ENCODE results near the gene LILRA2.
"Not testable (repeated sequence)": the region's sequence is repeated elsewhere in the genome, so short reads cannot be mapped to it uniquely, and the experiment has no call there.

Gene LILRA2

GRCh38 chr19:54573330-54573872, at the start of gene LILRA2:
Gene LILRA2 (plus strand): TSS chr19:54573790. CDS start chr19:54573879, 89 bp downstream.
- no peak for DNase-seq

GRCh38 chr19:54525636-54526035, 48.0 kb upstream of the LILRA2 start:
- no peak for DNase-seq

DNA sequence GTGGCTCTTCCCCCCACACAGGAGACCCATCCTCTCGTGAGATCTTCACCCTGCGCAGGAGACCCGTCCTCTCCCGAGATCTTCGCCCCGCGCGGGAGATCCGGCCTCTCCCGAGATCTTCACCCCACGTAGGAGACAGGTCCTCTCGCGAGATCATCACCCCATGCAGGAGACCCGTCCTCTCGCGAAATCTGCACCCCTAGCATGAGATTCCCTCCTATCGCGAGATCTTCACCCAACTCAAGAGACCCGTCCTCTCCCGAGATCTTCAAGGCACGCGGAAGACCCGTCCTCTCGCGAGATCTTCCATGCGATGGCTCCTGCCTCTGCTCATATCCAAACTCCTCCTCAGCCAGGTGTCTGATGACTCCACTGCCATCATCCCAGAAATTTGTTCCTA, 46.6 kb upstream of the LILRA2 start:
- no peak for DNase-seq

DNA sequence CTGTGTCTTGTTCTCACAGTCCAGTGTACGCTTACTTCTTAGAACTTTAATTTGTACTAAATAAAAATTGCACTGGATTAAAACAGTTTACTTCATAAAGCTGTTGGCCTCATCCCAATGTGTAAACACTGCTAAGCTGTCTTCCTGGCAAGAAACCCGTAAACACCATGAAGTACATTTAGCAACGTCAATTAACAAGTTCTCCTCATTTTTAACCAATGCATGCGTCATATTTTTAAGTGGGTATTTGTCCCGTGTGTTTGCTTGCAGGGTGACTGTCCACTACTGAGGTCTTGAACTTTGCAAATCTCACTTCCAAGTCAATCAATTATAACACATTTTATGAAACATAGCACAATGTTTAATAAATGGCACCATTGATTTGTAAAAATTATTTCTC, 42.7 kb upstream of the LILRA2 start:
- no peak for DNase-seq

GRCh38 chr19:54532528-54532927, 41.1 kb upstream of the LILRA2 start:
- no peak for DNase-seq

GRCh38 chr19:54533476-54533875, 40.1 kb upstream of the LILRA2 start:
- no peak for DNase-seq

DNA sequence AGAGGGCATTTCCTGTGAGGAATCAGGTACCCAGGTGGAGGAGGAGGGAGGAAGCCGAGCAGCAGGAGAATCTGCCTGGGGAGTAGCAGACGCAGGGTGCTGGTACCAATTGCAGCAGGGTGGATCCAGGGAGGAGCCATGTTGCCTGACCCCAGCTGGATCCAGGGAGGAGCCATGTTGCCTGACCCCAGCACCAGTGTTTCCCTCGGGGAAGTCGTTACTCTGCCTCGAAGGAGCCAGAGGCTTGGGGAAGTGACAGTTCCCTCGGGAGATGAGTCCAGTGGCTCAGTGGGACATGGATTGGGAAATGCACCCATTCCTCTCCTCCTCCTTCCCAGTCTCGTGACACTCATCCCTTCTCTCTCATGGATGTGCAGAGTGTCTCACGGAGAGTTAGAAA, 39.4 kb upstream of the LILRA2 start:
- DNase-seq, result no peak

DNA sequence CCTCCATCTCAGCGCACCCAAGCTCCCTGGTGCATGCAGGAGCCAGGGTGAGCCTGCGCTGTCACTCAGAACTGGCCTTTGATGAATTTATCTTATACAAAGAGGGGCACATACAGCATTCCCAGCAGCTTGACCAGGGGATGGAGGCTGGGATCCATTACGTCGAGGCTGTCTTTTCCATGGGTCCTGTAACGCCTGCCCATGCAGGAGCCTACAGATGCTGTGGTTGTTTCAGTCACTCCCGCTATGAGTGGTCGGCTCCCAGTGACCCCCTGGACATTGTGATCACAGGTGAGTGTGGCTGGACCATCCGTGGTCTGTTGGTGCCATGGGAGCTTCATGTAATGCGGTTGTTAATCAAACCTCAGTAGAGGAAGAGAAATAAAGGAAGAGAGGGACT, 38.0 kb upstream of the LILRA2 start:
- no peak for DNase-seq

- DNase-seq, result no peak
Measured at GRCh38 chr19:54536956-54537355, 36.6 kb upstream of the LILRA2 start.

DNA sequence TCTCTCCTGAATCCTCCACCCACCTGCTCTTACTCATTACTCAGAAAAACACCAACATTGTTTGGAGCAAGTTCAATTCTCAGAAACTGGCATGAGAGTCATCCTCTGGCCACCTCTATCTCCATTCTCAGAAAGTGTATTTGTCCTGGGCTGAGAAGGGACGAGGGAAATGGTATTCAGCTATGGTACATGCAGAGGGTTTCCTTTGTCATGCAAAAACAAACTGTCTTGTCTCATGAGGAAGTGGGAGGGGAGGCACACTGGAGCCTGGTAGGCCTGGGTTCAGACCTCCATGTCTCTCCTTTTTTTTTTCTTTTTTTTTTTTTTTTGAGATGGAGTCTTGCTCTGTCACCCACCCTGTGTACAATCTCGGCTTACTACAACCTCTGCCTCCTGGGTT, 31.9 kb upstream of the LILRA2 start:
- DNase-seq, result no peak

DNA sequence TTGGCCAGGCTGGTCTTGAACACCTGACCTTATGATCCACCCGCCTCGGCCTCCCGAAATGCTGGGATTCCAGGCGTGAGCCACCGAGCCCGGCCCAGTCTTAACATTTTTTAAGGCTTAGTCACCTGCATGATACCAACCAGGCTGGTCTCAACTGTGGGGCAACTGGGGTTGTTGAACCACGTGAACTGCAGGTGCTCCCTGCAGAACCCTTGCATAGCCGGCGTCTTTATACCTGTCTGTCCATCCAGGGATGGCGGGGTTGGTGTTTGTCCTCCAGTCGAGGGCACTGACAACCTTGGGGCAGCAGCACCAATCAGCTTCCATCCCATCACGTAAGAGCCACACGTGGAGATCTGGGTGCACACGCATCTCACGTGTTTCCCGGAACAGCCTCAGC, 24.8 kb upstream of the LILRA2 start:
- no peak for DNase-seq

DNA sequence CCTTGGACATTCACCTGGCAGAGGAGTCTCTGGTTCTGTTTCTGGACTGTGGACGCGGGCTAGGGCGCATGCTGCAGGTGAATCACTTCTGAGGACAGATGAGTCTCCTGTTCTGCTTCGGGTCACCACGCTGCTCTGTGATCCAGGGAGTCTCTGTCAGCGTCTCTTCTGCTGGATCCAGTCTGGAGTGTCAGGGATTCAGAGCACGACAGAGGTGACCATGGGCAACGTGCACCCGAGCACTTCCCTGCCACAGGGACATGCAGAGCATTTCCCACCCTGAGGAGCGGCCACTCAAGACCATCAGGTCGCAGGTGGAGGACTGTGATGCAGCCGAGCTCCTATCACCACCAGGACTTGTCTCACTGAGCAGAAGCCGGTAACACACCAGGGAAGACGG, 24.4 kb upstream of the LILRA2 start:
- no peak for DNase-seq

DNA sequence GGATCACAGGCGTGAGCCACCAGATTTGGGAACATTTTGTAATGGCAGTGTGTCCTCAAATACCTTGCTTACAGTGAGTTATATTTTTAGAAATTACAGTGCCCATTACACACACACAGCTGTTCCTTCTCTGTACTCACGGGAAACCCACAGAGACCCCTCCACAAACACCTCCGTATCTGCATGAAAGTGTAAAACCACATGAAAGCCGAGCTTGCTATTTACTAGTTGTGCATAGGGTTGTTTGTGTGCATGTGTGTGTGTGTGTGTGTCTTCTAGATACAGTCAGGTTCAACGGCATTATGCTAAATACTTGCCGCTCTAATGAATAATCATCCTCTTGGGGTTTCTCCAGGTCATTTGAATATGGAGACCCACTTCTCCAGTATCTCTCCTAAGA, 22.3 kb upstream of the LILRA2 start:
- no peak for DNase-seq

GRCh38 chr19:54551950-54552912, 21.4 kb upstream of the LILRA2 start:
- no peak for DNase-seq

- no peak for DNase-seq
Measured at GRCh38 chr19:54552913-54553310, 20.7 kb upstream of the LILRA2 start.

DNA sequence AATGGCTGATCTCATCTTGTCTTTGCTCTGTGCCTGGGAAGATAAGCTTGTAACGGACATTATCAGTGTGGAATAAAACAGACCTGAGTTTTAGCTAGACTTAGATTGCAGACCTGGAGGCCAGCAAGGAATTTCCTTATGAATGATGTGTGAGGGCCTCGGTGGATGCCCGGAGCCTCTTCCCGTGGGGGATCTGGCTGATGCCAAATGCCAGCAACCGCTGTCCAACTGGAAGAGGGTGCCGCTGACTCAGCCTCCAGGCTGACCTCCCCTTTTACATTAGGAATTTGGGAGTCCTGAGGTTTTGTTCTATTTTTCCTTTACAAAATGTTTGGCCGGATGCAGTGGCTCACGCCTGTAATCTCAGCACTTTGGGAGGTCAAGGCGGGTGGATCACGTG, 19.6 kb upstream of the LILRA2 start:
- no peak for DNase-seq

DNA sequence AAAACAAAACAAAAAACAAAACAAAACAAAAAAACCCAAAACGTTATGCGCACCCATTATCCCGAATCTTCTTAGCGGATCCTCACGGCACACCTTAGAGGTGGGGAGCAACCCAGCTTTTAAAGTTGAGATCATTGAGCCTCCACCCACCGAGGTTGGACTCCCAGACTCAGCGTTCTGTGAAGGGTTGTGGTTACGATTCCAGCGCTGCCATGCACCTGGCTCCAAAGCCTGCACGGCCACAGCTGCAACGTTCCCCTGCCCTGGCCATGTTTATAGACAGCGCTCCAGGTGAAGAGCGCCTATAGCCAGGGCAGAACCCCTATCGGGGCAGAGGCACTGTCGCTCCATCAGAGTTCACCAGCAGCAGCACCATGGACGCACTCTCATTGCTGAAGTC, 18.7 kb upstream of the LILRA2 start:
- DNase-seq, result no peak

DNA sequence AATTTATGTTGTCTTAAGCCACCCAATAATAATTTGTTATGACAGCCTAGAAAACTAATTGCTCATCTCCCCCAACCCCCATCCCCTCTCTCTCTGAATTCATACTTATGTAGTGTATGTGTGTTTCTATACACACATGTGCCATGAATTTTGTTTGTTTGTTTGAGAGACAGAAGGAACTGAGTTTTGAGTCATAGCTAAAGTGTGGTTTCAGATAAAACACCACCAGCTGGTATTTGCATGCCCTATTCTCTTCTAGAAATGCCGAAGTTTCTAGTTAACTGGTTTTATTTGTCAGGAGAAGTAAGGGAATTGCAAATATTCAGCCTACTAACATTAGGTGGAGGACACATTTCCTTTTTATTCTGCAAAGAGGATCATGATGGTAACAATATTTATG, 17.4 kb upstream of the LILRA2 start:
- no peak for DNase-seq

DNA sequence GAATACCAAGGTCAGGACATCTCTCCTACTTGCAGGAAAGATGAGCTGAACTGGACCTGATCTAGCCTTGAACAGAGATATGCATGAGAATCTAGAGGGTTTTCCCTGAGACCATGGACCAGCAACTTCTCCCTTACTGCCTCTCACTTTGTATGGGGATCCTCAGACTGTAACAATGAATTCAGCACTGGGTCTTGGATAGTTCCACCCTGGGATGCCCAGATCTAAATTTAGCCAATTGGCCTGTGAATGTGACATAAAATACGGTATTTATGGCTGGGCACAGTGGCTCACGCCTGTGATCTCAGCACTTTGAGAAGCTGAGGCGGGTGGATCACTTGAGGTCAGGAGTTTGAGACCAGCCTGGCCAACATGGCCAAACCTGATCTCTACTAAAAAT, 15.3 kb upstream of the LILRA2 start:
- DNase-seq, result no peak

- DNase-seq, result no peak
Measured at GRCh38 chr19:54560881-54561385, 12.7 kb upstream of the LILRA2 start.

GRCh38 chr19:54561840-54562239, 11.8 kb upstream of the LILRA2 start:
- DNase-seq, result no peak

GRCh38 chr19:54563206-54563605, 10.4 kb upstream of the LILRA2 start:
- not testable (repeated sequence) for DNase-seq

DNA sequence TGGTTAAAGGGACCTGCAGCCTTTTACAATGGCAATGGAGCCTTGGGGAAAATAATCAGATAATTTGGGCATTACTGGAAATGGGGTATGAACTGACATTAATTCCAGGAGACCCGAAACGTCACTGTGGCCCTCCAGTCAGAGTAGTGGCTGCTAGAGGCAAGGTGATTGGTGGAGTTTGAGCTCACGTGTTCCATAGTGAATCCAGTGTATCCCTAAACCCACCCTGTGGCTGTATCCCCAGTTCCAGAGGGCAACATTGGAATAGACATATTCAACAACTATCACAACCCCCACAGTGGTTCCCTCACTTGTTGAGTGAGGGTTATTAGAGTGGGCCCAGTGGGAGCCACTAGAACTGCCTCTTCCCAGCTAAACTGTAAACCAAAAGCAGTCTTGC, 3.3 kb upstream of the LILRA2 start:
- DNase-seq, result no peak
